HG03565 (cell line): ENCODE results near the gene SHROOM3.
"Not testable (repeated sequence)": the region's sequence is repeated elsewhere in the genome, so short reads cannot be mapped to it uniquely, and the experiment has no call there.

Source experiments
- ATAC-seq: cut with Tn5 transposase; IDR thresholded peaks from one replicate; pipeline ENCODE4 v1.9.1; 2021; ENCODE audit warnings: mild to moderate bottlenecking, moderate library complexity; ENCODE audit not compliant: unreplicated experiment

Gene SHROOM3

DNA sequence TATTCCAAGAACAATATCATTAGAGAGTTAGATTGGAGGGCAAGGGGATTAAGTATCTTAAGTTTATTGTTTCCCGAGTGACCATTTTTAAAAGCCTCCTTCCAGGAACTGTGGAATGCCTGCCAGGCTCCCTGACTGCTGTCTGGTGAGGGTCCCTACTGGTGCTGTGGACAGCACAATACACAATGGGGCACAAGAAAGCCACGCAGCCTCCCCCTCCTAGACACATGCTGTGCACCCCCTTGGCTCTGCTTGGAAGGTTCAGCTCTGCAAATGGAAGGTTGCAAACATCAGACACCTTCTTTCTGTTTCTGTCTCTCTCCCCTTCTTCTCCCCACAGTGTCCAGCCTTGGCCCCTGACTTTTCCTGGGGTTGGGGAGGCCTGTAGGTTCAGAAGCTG lies 153.2 kb downstream of the SHROOM3 start:
- no peak for ATAC-seq

DNA sequence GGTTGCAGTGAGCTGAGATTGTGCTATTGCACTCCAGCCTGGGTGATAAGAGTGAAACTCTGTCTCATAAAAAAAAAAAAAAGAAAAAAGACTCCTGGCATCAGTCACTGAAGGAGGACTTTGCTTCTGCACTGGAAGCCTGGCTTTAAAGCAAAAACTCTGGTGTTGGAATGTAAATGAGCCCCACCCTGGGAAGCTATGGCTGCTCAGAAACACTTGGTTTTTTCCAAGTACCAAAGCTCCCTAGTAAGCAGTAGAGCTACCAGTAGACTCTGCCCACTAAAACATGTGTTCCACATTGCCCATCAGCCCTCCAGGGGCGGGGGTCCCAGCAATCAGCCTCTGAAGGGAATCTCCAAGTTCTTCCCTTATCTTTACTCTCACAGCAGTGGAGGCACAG lies 154.4 kb downstream of the SHROOM3 start:
- ATAC-seq: no peak

DNA sequence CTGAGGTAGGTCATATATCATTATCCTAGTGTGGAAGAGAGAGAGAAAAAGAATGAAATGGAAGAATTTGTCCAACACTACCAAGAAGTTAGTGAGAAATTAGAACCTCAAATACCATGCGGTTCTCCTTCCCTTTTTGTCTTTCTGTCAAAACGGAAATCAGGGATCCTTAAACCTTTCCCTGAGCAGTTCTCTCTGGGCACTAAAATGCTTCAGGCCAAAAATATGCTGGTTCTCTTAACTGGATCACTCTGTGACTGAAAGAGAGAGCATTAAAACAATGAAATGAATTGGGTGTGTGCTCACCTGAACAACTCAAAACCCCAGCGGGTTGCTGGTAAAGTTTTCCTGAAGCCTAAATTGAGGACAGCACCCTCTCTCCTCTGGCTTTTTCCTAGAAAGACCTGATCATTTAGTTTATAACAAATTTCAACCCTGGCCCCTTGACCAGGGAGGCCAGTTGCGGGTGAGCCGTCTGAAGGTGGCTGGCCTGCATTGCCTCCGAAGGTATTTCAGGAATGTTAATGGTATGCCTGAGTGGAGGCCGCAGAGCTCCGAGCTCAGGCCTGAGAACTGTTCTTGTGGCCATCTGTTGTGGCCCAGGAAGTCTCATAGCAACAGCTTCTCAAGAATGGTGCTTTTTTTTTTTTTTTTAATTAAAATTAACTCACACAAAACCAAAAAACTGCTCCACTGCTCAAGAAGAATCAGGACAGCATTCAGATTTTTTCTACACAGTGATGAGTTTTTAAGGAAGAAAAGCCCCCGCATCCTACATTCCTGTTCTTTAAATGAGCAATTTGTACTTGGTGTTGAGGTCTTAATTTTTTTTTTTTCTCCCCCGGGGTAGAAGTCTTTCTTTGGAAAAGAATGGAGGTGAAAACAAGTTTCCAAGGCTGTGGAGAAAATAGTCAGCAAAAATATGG lies 155.1 kb downstream of the SHROOM3 start:
- no peak for ATAC-seq

DNA sequence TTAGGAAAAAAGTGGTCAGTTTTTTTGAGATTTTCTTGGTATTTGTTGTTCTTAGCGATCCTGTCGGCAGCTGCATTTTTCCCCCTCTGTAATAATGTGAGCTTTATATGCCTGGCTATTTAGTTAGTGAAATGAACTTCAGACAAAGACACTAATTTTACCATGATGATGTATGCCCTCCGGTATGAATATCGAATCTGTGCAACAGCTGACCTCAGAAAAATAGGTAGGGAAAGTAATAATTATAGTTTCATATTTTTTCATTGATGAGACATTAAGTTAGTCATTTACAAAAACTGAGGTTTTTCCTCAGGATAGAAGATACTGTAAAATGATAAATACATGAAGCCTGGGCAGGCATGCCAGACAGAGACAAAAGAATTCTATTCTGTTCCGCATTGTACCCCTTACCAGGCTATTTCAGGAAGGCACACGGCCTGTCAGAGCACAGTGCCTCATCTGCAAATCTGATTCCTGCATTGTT lies 155.8 kb downstream of the SHROOM3 start:
- ATAC-seq: no peak

DNA sequence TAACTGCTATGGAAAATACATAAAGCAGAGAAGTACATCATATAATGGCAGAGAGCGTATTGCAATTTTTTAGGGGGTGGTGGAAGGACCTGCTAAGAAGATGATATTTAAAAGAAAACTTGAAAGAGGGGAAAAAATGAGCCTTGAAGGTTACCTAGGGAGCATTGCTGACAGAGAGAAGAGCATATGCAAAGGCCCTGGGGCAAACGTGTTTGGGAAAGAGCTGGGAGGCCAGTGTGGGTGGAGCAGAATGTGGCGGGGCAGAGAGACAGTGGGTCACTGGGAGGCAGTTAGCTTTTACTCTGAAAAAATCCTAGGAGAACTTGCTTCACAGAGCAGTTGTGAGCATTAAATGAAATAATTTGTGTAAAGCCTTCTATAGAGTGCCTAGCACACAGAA lies 157.0 kb downstream of the SHROOM3 start:
- no peak for ATAC-seq

DNA sequence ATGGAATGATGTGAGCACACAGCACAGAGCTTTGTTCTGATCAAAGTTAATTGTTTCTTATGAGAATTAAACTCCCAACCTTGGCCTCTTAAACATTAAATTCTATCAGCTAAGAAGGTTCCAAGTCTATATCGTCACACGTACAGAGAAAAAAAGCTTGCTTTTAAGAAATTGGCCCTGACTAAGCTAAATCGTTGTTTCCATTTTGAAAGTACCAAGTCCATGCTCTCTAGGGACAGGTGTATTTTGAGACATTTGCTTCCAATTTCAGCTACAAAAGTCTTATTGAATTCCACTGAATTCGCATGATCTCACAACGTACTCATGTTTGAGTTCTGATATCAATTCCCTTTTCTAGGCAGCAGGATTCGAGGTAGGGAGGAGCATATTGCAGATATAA lies 157.4 kb downstream of the SHROOM3 start:
- ATAC-seq: no peak

DNA sequence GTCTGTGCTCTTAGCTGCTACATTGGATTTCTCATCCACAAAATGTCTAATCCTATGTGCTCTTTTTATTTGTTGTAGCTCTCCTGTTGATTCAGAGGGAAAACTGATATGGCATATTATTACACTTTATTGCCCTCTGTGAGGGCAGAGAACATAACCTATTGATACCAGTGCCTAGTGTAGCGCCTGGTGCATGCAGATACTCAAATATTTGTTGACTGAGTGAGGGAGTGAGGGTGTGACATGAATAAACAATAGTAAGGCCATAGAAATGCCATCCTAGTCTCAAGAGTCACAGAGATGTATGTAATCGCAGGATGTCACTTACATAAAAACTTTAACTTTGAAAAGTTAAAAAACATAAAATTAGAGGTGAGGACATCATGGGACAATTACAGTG lies 159.1 kb downstream of the SHROOM3 start:
- no peak for ATAC-seq

DNA sequence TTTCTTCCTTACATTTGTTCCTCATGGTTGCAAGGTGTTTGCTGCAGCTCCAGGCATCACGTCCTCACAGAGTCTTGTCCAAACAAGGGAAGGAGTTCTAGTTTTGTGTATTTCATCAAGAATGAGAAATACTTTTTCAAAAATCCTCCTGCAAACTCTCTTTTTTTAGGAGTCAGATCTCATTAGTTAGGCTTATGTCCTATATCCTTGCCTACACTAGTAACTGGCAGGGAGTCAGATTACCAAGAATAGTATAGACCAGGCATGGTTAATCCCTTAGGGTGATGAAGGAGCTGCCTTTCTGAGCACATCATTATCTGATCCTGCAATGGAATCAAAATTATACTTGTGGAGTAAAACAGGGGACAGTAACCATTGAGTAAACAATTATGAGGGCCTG lies 160.4 kb downstream of the SHROOM3 start:
- no peak for ATAC-seq

DNA sequence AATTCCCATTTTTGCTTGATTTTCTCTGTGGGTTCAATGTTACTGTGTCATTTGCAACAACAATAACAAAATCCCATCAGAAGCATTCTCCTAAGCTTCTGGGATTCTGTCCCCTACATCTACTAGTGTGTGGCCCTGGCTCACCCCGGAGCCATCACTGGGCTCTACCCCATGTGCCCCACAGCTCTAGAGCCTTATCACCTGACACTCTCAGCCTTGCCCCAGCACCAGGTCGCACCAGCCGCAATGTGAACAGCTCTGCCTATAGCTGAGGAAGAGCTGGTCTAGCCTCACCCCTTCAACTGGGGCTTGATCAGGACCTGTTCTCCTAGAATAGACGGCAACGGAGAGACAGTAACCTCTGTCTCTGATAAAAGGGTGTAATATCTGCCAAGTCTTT lies 161.7 kb downstream of the SHROOM3 start:
- no peak for ATAC-seq

DNA sequence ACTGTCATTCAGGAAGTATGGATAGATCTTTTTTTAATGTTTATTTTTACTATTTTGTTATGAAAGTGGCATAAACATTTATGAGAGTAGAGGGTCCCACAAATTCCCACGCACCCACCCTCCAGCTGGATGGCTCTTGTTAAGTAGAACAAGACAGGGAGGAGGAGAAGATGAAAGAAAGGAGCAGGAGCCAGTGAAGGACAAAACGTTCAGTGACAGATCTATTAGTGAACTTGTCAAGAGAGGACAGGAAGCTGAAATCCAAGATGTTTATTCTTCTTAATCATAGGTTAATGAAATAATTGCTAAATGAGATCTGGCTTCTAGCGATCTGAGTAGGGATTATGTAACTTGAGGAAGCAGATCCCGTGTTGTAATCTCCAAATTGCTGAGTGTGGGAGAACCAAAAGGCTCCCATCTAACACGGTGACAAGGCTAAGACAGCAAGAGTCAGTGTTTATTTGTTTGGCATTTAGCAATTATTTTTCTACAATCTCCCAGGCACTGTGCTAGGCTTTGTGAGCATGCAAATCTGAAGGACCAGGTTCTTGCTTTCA lies 162.5 kb downstream of the SHROOM3 start:
- no peak for ATAC-seq

DNA sequence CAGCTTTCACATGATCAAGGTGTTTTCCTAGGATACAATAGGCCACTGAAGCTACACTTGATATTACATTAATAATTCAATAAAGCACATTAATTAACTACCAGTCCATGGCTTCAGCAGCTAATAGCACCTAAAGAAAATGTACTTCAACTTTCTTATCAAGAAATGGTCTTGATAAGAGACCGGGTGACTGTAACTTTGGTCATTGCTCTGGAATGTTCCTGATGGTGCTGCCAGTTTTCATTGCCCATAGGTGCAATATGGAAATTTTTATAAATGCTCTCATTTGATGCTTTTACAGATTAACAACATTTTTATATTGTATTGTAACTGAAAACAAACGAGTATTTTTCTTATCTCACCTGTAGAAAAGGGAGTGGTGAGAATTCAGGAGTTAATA lies 165.4 kb downstream of the SHROOM3 start:
- no peak for ATAC-seq

DNA sequence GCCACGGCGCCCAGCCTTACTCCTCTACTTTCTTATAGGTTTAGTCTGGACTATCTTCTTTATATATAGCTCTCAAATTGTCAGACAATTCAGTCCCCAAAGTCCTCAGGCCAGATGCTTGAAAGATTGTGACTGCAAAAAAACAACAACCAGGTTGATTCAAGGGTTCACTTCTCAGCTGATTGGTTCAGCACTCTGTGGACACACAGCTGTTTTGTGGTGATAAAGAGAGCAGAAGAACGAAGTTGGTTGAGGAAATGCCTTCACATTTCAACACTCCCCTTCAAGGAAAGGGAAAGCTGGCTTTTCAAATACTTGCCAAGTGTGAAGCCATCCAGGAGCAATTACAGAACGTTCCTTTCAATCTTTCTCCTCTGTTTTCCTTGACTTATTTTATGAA lies 166.8 kb downstream of the SHROOM3 start:
- no peak for ATAC-seq

DNA sequence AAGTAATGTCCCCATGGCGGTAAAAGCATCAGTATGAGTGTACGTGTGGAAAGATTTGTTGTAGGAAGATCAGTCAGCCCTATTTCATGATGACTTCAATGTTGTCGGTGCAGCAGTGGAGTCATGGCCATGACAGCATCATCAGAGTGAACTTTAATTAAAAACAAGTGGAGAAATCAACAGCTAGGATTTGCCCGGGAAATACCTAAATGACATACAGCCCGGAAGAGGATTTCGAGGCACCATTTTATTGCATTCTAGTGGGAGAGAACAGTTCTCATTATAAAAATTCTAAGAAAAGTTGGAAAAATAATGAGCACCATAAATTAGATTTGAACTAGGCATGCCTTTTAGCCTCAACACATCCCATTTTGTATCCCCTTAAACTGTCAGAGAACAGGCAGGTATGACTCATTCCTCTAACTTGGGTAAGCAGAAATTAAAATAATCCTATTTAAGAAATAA lies 170.1 kb downstream of the SHROOM3 start:
- ATAC-seq: no peak

DNA sequence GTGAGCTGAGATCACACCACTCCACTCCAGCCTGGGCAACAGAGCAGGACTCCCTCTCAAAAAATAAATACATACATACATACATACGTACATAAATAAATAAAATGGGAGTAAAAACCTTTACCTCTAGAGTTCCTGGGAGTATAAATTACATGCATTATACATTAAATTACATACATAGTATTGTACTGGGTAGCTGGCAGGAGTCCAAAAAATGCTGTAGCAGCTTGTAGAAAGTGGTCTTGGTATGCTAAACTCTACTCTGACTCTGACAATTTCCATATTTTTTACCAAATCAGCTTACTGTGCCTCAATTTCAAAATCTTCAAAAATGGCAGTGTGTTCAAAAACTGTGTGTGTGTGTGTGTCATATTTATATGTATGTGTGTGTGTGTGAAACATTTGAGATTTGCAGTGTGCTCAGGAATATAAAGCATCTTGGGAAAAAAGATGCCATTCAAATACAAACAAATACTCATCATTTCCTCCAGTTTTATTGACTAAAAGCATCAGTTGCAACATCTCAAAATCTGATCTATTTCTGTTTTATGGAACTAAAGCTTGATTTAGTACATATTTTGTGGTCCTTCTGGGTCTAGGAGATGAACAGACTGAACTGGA lies 171.7 kb downstream of the SHROOM3 start:
- no peak for ATAC-seq

DNA sequence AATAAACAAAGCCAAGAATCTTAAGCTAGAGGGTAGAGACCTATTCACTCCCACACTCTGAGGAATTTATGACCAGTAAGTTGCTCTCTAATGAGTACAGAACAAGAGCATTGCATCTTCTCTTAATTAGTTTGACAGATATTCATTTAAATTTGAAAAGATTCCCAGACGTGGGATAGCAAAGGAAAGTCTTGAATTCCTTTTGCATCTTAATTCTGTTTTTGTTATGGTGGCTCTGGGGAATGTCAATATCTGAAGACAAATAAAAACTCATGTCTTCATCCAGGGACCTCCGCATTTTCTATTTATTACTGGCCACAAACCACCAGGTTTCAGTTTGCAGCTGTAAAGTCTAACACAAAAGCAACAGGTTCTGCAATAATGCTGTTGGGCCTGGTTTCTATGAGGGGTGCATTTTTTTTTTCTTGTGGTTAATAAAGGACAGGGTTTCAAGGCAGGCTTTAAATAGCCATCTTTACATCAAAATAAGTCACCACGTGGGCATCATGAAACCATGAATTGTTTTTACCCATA lies 172.3 kb downstream of the SHROOM3 start:
- ATAC-seq: peak; percentile 95

DNA sequence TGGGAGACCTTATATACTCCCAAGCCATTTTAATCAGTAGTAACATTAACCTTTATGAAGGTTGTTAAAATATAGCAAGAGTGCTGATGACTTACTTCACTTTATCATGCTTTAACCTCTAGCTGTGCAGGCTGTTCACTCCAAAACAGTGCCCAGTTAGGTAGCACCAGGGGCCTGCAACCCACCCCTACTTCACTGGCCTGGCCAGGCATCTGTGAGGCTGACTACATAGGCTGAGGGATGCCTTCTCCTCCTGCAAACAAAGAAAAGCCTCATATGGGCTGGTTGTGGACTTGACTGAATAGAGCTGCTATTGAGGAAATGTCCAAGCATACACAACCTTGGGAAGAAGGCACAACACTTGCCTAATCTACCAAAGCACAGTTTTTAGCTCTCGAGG lies 172.8 kb downstream of the SHROOM3 start:
- no peak for ATAC-seq

DNA sequence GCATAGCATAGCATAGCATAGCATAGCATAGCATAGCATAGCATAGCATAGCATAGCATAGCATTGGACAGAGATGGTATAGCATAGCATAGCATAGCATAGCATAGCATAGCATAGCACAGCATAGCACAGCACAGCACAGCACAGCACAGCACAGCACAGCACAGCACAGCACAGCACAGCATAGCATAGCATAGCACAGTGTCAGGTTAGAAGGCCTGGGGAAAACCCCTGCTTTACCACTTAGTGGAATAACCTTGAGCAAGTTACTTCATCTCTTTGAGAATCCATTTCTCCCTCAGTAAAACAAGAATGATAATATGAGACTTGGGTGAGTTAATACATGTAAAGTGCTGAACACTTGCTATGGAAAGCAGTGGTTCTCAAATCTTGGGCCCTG lies 173.5 kb downstream of the SHROOM3 start:
- not testable (repeated sequence) for ATAC-seq

DNA sequence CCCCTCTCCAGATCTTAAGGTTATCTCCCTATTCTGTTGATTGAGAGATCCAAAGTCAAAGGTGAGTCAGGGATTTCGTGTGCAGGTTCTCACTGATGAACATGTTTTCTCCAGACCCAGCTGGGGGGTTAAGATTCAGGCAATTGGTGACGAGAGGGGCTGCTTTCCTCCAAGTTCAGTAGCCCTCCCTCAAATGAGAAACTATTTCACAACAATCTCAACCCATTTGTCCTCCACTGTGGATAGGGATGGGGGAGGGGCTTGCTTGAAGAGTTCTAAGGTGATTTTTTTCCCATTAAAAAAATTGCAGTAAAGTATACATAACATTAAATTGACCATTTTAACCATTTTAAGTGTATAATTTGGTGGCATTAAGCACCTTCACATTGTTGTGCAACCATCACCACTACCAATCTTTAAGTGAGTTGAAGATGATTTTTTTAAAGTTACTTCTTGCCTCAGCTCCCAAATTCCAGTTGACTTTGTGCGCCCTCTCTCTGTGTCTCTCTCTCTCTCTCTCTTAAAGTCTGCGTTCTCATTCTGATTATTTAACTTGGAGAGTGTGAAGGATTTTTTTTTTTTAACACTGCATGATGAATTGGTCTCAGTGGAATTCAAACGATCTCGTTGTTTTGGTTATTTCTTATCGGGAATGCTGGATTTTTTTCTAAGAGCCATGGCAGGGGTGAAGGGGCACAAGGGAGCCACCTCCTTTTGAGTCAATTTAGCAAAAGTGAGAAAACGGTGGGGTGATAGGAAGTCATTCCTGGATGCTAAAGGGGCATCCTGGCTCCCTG lies 175.9 kb downstream of the SHROOM3 start:
- no peak for ATAC-seq

DNA sequence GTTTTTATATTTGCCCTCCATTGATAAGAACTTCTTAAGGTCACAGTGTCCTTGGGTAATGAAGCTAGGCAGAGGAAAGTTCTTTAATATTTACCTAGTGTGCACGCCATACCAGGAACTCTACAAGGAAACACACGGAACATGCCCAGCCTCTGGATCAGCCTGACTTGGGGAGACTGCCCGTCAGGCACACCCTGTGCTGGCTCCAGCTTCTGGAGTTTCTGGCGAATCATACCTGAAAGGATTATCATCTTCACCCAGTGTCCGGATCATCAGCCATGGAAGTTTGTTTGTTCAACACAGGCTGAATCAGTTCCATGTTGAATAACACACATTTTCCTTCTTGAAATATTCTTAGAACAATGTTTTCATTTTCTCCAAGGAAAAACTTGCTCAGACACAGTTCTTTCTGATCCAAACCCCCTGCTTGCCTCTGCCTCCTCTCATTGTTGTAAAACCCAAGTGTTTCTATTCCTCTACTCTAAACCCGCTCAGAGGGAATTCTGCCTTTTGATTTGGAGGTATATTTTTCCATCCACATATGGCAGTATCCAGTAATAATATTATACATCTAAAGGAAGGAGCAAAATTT lies 176.7 kb downstream of the SHROOM3 start:
- no peak for ATAC-seq

DNA sequence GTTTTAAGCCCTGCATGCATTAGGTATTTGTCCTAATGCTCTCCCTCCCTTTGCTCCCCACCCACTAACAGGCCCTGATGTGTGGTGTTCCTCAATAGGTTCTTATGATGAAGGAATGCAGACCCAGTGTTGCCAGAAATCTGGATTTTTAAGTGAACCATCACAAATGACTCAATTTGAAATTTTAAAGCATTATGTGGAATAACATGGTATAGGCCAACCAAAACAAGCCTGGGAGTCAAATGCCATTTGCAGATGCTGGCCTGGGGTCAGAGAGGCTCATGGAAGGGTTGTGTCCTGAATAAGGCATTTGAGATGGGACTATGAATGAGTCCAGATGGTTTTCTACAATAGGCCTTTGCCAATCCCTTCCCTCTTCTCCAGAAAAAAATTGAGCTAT lies 179.6 kb downstream of the SHROOM3 start:
- ATAC-seq: no peak
